ENCODE measurements around the gene IL26.
"Not testable (repeated sequence)": the region's sequence is repeated elsewhere in the genome, so short reads cannot be mapped to it uniquely, and the experiment has no call there.

The IL26 gene

GRCh38 chr12:68190301-68190700, 35.3 kb downstream of the IL26 start:
- DNase-seq, result no peak

GRCh38 chr12:68189821-68190242, 35.8 kb downstream of the IL26 start:
- no peak for DNase-seq

GRCh38 chr12:68185598-68185997, 40.0 kb downstream of the IL26 start:
- DNase-seq, result no peak

- DNase-seq, result no peak
Observed at GRCh38 chr12:68180792-68181744, 44.5 kb downstream of the IL26 start.

- DNase-seq, result no peak
Observed at GRCh38 chr12:68178774-68179439, 46.7 kb downstream of the IL26 start.

GRCh38 chr12:68178184-68178583, 47.4 kb downstream of the IL26 start:
- no peak for DNase-seq

- no peak for DNase-seq
Observed at GRCh38 chr12:68177562-68177961, 48.0 kb downstream of the IL26 start.

GRCh38 chr12:68176257-68176656, 49.4 kb downstream of the IL26 start:
- DNase-seq, result no peak

GRCh38 chr12:68175557-68176061, 50.0 kb downstream of the IL26 start:
- DNase-seq, result no peak

GRCh38 chr12:68174761-68175160, 50.8 kb downstream of the IL26 start:
- DNase-seq, result not testable (repeated sequence)

GRCh38 chr12:68173792-68174191, 51.8 kb downstream of the IL26 start:
- no peak for DNase-seq

GRCh38 chr12:68170726-68171125, 54.9 kb downstream of the IL26 start:
- DNase-seq, result no peak

GRCh38 chr12:68169213-68169889, 56.3 kb downstream of the IL26 start:
- DNase-seq, result no peak

GRCh38 chr12:68166317-68166831, 59.2 kb downstream of the IL26 start:
- no peak for DNase-seq

- no peak for DNase-seq
Observed at GRCh38 chr12:68163560-68164081, 62.0 kb downstream of the IL26 start.

- DNase-seq, result no peak
Observed at GRCh38 chr12:68162374-68162773, 63.2 kb downstream of the IL26 start.

- DNase-seq, result no peak
Observed at GRCh38 chr12:68159681-68160304, 65.8 kb downstream of the IL26 start, which contains the start of gene IFNG. IFNG (minus strand) TSS chr12:68159740; CDS start chr12:68159615, 125 bp downstream.

- DNase-seq, result no peak
Observed at GRCh38 chr12:68158432-68158831, 67.2 kb downstream of the IL26 start.

GRCh38 chr12:68157380-68157779, 68.2 kb downstream of the IL26 start:
- no peak for DNase-seq

- DNase-seq, result no peak
Observed at GRCh38 chr12:68156636-68157035, 69.0 kb downstream of the IL26 start.

- DNase-seq, result no peak
Observed at GRCh38 chr12:68154779-68155178, 70.8 kb downstream of the IL26 start.
